ENCODE measurements around the gene TMEM258. TPM values are rescaled to one million over a fixed set of nuclear protein-coding genes. Genes with fewer than 3 reads are reported as not detected.
A peak's percentile ranks its signal among the peaks of the same experiment; 100 is the strongest.

Gene TMEM258
- total and polyA plus RNA-seq, 9 of the 15 experiments (the other 6 are each of a cell fraction or from before 2014, with no cell fraction given): 97.2 to 856 (median 231) TPM

DNA sequence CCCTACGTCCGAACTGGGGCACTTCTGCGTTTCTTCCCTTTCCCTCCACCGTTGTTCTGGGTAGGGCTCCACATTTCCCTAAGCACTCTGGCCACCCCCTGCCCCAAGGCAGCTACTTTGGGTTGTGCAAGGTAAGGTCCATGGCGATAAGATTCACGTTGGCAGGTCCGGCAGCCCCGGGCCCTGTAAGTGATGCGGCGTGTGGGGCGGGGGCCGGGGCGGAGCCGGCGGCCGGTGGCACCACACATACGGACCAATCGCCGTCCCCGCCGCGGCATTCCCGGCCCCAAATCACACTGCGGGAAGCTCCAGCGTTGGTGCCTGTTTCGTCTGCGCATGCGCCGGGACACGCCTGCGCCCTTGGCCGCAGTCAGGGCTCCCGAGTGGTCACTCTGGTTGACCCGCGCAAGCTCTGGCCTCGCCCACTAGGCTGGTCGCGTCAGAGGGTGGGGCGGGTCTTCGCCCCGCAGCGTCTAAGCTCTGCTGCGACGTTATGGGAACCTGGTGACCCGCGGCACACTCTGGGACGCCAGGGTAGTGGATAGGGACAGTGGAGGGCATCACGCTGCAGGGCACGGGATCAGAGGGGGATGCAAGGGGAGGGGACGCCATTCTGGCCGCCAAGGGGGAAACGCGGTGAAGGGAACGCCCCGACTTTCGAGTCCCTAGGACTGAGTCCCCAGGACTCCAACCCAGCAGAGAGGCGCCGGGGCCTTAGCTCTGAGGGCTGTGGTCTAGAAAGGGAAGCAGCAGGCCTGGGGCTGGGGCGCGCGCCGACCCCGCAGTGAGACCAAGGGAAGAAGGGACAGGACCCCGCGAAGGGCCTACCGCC is 22.8 kb upstream of the TMEM258 start (continued):
- TF ChIP-seq SREBF1 (IDR thresholded peaks at IDR 0.05; ENCODE audit: borderline replicate concordance, low read depth, low read length): peak; percentile 99
- TF ChIP-seq ZNF561 (CRISPR knock-in tag; conservative IDR thresholded peaks at IDR 0.05): no peak; the same call in 1 of the 2 replicates
- TF ChIP-seq DMBX1 (CRISPR knock-in tag; IDR thresholded peaks at IDR 0.05; ENCODE audit: borderline replicate concordance): peak; percentile 76; the same call in 1 of the 2 replicates
- no peak; the same call in 1 of the 2 replicates for TF ChIP-seq ZBED1 (IDR thresholded peaks at IDR 0.05)
- no peak for TF ChIP-seq FOXA1 (IDR thresholded peaks at IDR 0.05; ENCODE audit: borderline replicate concordance)
- TF ChIP-seq CREB3 (tag; conservative IDR thresholded peaks at IDR 0.05; ENCODE audit: low read depth): peak; percentile 84; the same call in 1 of the 2 replicates
- TF ChIP-seq SMARCA4 (IDR thresholded peaks at IDR 0.05): peak; percentile 63
- TF ChIP-seq TEAD4 (IDR thresholded peaks at IDR 0.05; ENCODE audit: low read length): no peak
- no peak for TF ChIP-seq TEAD4 (CRISPR knock-in tag; IDR thresholded peaks at IDR 0.05; ENCODE audit: borderline replicate concordance)
- TF ChIP-seq NRF1 (conservative IDR thresholded peaks at IDR 0.05 in 1 of 2, IDR thresholded peaks at IDR 0.05 in 1 of 2): peak; percentile 100
- no peak for TF ChIP-seq RBM25 (IDR thresholded peaks at IDR 0.05; ENCODE audit: low read depth, low read length, severe bottlenecking)
- no peak for TF ChIP-seq MCM7 (IDR thresholded peaks at IDR 0.05)
- TF ChIP-seq THRAP3 (IDR thresholded peaks at IDR 0.05; ENCODE audit: borderline replicate concordance): 0 out of 2 replicates have a peak, but pooled peaks have one; percentile 78
- TF ChIP-seq HMGN3 (IDR thresholded peaks at IDR 0.05; ENCODE audit: borderline replicate concordance, extremely low read depth, insufficient read length, low read depth, low read length): peak; percentile 83
- peak; percentile 9 to 38; a peak in 1 of 4 replicates for TF ChIP-seq FOXK2 (conservative IDR thresholded peaks at IDR 0.05 in 1 of 2, IDR thresholded peaks at IDR 0.05 in 1 of 2; ENCODE audit: low read depth in 2 of 2)
- no peak for TF ChIP-seq RBBP5 (IDR thresholded peaks at IDR 0.05; ENCODE audit: borderline replicate concordance, insufficient read depth, low read length, poor library complexity, severe bottlenecking)
- peak; percentile 83 for TF ChIP-seq TAF1 (IDR thresholded peaks at IDR 0.05; ENCODE audit: control insufficient read depth, extremely low read depth, insufficient read depth, low read length, severe bottlenecking)
- no peak for TF ChIP-seq ZNF644 (tag; IDR thresholded peaks at IDR 0.05; ENCODE audit: low read depth)
- peak; percentile 70 for TF ChIP-seq BHLHE40 (IDR thresholded peaks at IDR 0.05; ENCODE audit: low read length)
- TF ChIP-seq NR1H2 (CRISPR knock-in tag; IDR thresholded peaks at IDR 0.05): 0 out of 2 replicates have a peak, but pooled peaks have one; percentile 58
- TF ChIP-seq ZNF408 (CRISPR knock-in tag; IDR thresholded peaks at IDR 0.05; ENCODE audit: low read depth): no peak
- no peak for TF ChIP-seq TGIF2 (CRISPR knock-in tag; IDR thresholded peaks at IDR 0.05)
- TF ChIP-seq CREB1 (IDR thresholded peaks at IDR 0.05): peak; percentile 81
- TF ChIP-seq CREB1 (CRISPR knock-in tag; IDR thresholded peaks at IDR 0.05): peak; percentile 87
- TF ChIP-seq TOE1 (IDR thresholded peaks at IDR 0.05; ENCODE audit: borderline replicate concordance): peak; percentile 45
- no peak for TF ChIP-seq TOE1 (CRISPR knock-in tag; IDR thresholded peaks at IDR 0.05; ENCODE audit: borderline replicate concordance, low read depth)
- TF ChIP-seq RBM14 (IDR thresholded peaks at IDR 0.05; ENCODE audit: borderline replicate concordance, insufficient read depth, low read depth, low read length): 0 out of 2 replicates have a peak, but pooled peaks have one; percentile 53
- TF ChIP-seq NFE2L1 (tag; IDR thresholded peaks at IDR 0.05; ENCODE audit: borderline replicate concordance, low read depth): no peak

All from K562 (cell line).